Neural cell (in vitro differentiated cells): ENCODE results near the gene CTBP2.

ENCODE experiments used
- POLR2AphosphoS5 ChIP-seq: IDR thresholded peaks from 2 replicates; pipeline ENCODE4 v1.6.1; 2012
- TF ChIP-seq, protein P1 (sequence below): fragments of 450-650 bp; IDR thresholded peaks from 2 replicates; pipeline ENCODE4 v1.5.1; 2014; ENCODE audit warnings: antibody characterized with exemption, mild to moderate bottlenecking, moderate library complexity; ENCODE audit not compliant: poor library complexity, severe bottlenecking

- TF ChIP-seq, protein P1, sequence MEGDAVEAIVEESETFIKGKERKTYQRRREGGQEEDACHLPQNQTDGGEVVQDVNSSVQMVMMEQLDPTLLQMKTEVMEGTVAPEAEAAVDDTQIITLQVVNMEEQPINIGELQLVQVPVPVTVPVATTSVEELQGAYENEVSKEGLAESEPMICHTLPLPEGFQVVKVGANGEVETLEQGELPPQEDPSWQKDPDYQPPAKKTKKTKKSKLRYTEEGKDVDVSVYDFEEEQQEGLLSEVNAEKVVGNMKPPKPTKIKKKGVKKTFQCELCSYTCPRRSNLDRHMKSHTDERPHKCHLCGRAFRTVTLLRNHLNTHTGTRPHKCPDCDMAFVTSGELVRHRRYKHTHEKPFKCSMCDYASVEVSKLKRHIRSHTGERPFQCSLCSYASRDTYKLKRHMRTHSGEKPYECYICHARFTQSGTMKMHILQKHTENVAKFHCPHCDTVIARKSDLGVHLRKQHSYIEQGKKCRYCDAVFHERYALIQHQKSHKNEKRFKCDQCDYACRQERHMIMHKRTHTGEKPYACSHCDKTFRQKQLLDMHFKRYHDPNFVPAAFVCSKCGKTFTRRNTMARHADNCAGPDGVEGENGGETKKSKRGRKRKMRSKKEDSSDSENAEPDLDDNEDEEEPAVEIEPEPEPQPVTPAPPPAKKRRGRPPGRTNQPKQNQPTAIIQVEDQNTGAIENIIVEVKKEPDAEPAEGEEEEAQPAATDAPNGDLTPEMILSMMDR, result no peak
- no peak for TF ChIP-seq POLR2AphosphoS5
Observed at GRCh38 chr10:125190414-125190813, 30.1 kb upstream of the CTBP2 start.
